H1 (cell line): ENCODE results near the gene FERMT1. TPM values are rescaled to one million over a fixed set of nuclear protein-coding genes. Genes with fewer than 3 reads are reported as not detected.
A peak's percentile ranks its signal among the peaks of the same experiment; 100 is the strongest.

Source experiments
- CTCF ChIA-PET: fragments of 300-600 bp; sonication (Branson Sonifier 250); formaldehyde crosslinking; loops from one replicate; lab custom pipeline; 2021; ENCODE audit not compliant: partially characterized antibody; lab: Charles Lee
- POLR2A ChIA-PET: fragments of 300-600 bp; sonication (Branson Sonifier 250); formaldehyde crosslinking; loops from one replicate; lab custom pipeline; 2021; ENCODE audit warnings: inconsistent platforms; ENCODE audit not compliant: partially characterized antibody; lab: Charles Lee
- DNase-seq, 2 experiments: peaks; one replicate each; pipeline versions ENCODE4 v3.0.0 to v3.0.0-alpha.2; 2010 to 2022; ENCODE audit warnings: low spot score in 2 of 2, low read depth in 1 of 2, mixed read lengths in 1 of 2
- FAIRE-seq: peaks from 2 replicates; lab custom pipeline; 2011; peaks lifted over from hg19 to GRCh38; lab: Jason Lieb, UNC
- H2AFZ ChIP-seq: 2 replicates; pipeline ENCODE4 v1.8.1; 2012; ENCODE audit warnings: low read length, inconsistent platforms
- H2AK5ac ChIP-seq: 2 replicates; pipeline ENCODE4 v1.6.1; 2013; ENCODE audit warnings: low read depth, low read length
- H2BK120ac ChIP-seq: replicated peaks from 2 replicates; pipeline ENCODE3; 2013; ENCODE audit warnings: low read depth, low read length, inconsistent platforms
- H2BK12ac ChIP-seq: 2 replicates; pipeline ENCODE4 v1.6.1; 2013; ENCODE audit warnings: low read depth, low read length
- H2BK15ac ChIP-seq: 2 replicates; pipeline ENCODE4 v1.6.1; 2013; ENCODE audit warnings: low read length
- H2BK20ac ChIP-seq: 2 replicates; pipeline ENCODE4 v1.6.1; 2013; ENCODE audit warnings: low read length
- H2BK5ac ChIP-seq: 2 replicates; pipeline ENCODE4 v1.6.1; 2013; ENCODE audit warnings: low read depth, low read length
- H3K14ac ChIP-seq: 2 replicates; pipeline ENCODE4 v1.6.1; 2013; ENCODE audit warnings: inconsistent platforms; ENCODE audit not compliant: insufficient read length
- H3K18ac ChIP-seq: 2 replicates; pipeline ENCODE4 v1.6.1; 2013; ENCODE audit warnings: low read length; ENCODE audit errors: extremely low read depth
- H3K23ac ChIP-seq: 2 replicates; pipeline ENCODE4 v1.6.1; 2013; ENCODE audit warnings: inconsistent platforms; ENCODE audit not compliant: insufficient read length
- H3K23me2 ChIP-seq: 2 replicates; pipeline ENCODE4 v1.6.1; 2013; ENCODE audit warnings: low read depth, low read length
- H3K27ac ChIP-seq: 2 replicates; pipeline ENCODE4 v1.6.1; 2011; ENCODE audit warnings: low read depth, low read length, inconsistent platforms
- H3K27me3 ChIP-seq, 4 experiments: replicated peaks in 1 of 4; 1 replicate in 1 of 4; 2 replicates in 3 of 4; pipeline versions ENCODE4 v1.6.1 to v1.8.1; 2011 to 2013; ENCODE audit warnings: low read length in 3 of 4, mild to moderate bottlenecking in 3 of 4, inconsistent platforms in 2 of 4, mixed read lengths in 2 of 4, moderate library complexity in 1 of 4; ENCODE audit not compliant: control insufficient read depth in 3 of 4, insufficient read depth in 3 of 4; ENCODE audit errors: extremely low read depth in 1 of 4
- H3K36me3 ChIP-seq, 4 experiments: 2 replicates each; pipeline versions ENCODE4 v1.6.1 to v1.8.1; 2011 to 2013; ENCODE audit warnings: mild to moderate bottlenecking in 4 of 4, low read length in 3 of 4, moderate library complexity in 2 of 4, control low read depth in 1 of 4, inconsistent platforms in 1 of 4; ENCODE audit not compliant: insufficient read depth in 4 of 4, control insufficient read depth in 2 of 4
- H3K4ac ChIP-seq: replicated peaks from 2 replicates; pipeline ENCODE3; 2013; ENCODE audit warnings: low read length, low read depth, mixed read lengths, inconsistent platforms; ENCODE audit not compliant: insufficient read length
- H3K4me1 ChIP-seq, 4 experiments: replicated peaks in 1 of 4; 1 replicate in 1 of 4; 2 replicates in 3 of 4; pipeline versions ENCODE4 v1.6.1 to v1.8.1; 2011 to 2013; ENCODE audit warnings: low read length in 3 of 4, inconsistent platforms in 2 of 4, mixed read lengths in 1 of 4; ENCODE audit not compliant: insufficient read depth in 4 of 4, control insufficient read depth in 3 of 4
- H3K4me2 ChIP-seq, 2 experiments: 2 replicates each; pipeline versions ENCODE4 v1.6.1 to v1.8.1; 2011 to 2013; ENCODE audit warnings: low read depth in 2 of 2, low read length in 2 of 2, control low read depth in 1 of 2, inconsistent platforms in 1 of 2, mild to moderate bottlenecking in 1 of 2; ENCODE audit not compliant: insufficient read depth in 1 of 2
- H3K4me3 ChIP-seq, 4 experiments: fragments of 200-600, 300-600 bp in 1 of 4; sonication (generic), shearing (Covaris generic), sonication (Bioruptor Twin) in 1 of 4; 2 replicates each; pipeline versions ENCODE4 v1.5.1 to v1.8.1; 2011 to 2016; ENCODE audit warnings: low read length in 4 of 4, low read depth in 3 of 4, control low read depth in 2 of 4, inconsistent platforms in 2 of 4, mild to moderate bottlenecking in 2 of 4, mixed read lengths in 1 of 4, moderate library complexity in 1 of 4; ENCODE audit not compliant: insufficient read depth in 2 of 4; ENCODE audit errors: extremely low read depth in 1 of 4
- H3K56ac ChIP-seq: replicated peaks from 2 replicates; pipeline ENCODE3; 2013; ENCODE audit warnings: low read depth, mild to moderate bottlenecking, mixed read lengths, low read length, inconsistent platforms; ENCODE audit not compliant: insufficient read length
- H3K79me1 ChIP-seq: 2 replicates; pipeline ENCODE4 v1.6.1; 2013; ENCODE audit warnings: low read depth, low read length, control low read depth
- H3K79me2 ChIP-seq, 2 experiments: 2 replicates each; pipeline versions ENCODE4 v1.6.1 to v1.8.1; 2012 to 2013; ENCODE audit warnings: low read length in 2 of 2, mild to moderate bottlenecking in 2 of 2, inconsistent platforms in 1 of 2; ENCODE audit not compliant: insufficient read depth in 2 of 2, control insufficient read depth in 1 of 2
- H3K9ac ChIP-seq, 4 experiments: replicated peaks in 1 of 4; 1 replicate in 1 of 4; 2 replicates in 3 of 4; pipeline versions ENCODE4 v1.6.1 to v1.8.1; 2011 to 2013; ENCODE audit warnings: low read depth in 3 of 4, low read length in 3 of 4, control low read depth in 2 of 4, mild to moderate bottlenecking in 2 of 4, moderate library complexity in 2 of 4, inconsistent platforms in 1 of 4; ENCODE audit errors: extremely low read depth in 1 of 4
- H3K9me3 ChIP-seq, 2 experiments: 2 replicates each; pipeline versions ENCODE4 v1.6.1 to v1.8.1; 2012 to 2013; ENCODE audit warnings: mild to moderate bottlenecking in 2 of 2, moderate library complexity in 2 of 2, control low read depth in 1 of 2, inconsistent platforms in 1 of 2, low read depth in 1 of 2, low read length in 1 of 2, mixed read lengths in 1 of 2; ENCODE audit not compliant: insufficient read depth in 2 of 2
- H4K20me1 ChIP-seq, 2 experiments: replicated peaks in 1 of 2; 2 replicates each; pipeline versions ENCODE3 to v1.8.1; 2011 to 2013; ENCODE audit warnings: inconsistent platforms in 2 of 2, low read length in 2 of 2, mild to moderate bottlenecking in 1 of 2; ENCODE audit not compliant: insufficient read depth in 2 of 2, control insufficient read depth in 1 of 2
- H4K5ac ChIP-seq: 2 replicates; pipeline ENCODE4 v1.6.1; 2013; ENCODE audit warnings: low read length, low read depth, mixed read lengths, inconsistent platforms; ENCODE audit not compliant: insufficient read length
- H4K8ac ChIP-seq: 2 replicates; pipeline ENCODE4 v1.8.0; 2013; ENCODE audit warnings: mild to moderate bottlenecking, moderate library complexity, low read length, inconsistent platforms; ENCODE audit not compliant: insufficient read depth; ENCODE audit errors: extremely low read depth
- H4K91ac ChIP-seq: replicated peaks from 2 replicates; pipeline ENCODE3; 2013; ENCODE audit warnings: low read length, mixed read lengths, inconsistent platforms; ENCODE audit not compliant: insufficient read length
- CBX5 ChIP-seq: fragments of 300-800, 300-1000 bp; sonication (generic); IDR thresholded peaks from 2 replicates; pipeline ENCODE4 v1.7.1; 2016; ENCODE audit warnings: antibody characterized with exemption, low read length, low read depth
- E2F6 ChIP-seq: IDR thresholded peaks from 2 replicates; pipeline ENCODE4 v1.6.1; 2012; ENCODE audit warnings: inconsistent platforms
- GTF2F1 ChIP-seq: IDR thresholded peaks from 2 replicates; pipeline ENCODE4 v1.6.1; 2012; ENCODE audit warnings: low read depth, low read length, improper control_type of control experiment, borderline replicate concordance
- HDAC2 ChIP-seq, 2 experiments: fragments of 300-600 bp in 1 of 2; sonication (generic) in 1 of 2; IDR thresholded peaks; 2 replicates each; pipeline ENCODE4 v1.6.1; 2011 to 2012; ENCODE audit warnings: low read depth in 2 of 2, low read length in 2 of 2, mild to moderate bottlenecking in 2 of 2, moderate library complexity in 2 of 2, borderline replicate concordance in 1 of 2, inconsistent platforms in 1 of 2
- KDM4A ChIP-seq: IDR thresholded peaks from one replicate; pipeline ENCODE4 v1.7.1; 2012; ENCODE audit warnings: low read depth, mild to moderate bottlenecking, moderate library complexity, low read length, inconsistent platforms; ENCODE audit not compliant: severe bottlenecking
- RXRA ChIP-seq: IDR thresholded peaks from 2 replicates; pipeline ENCODE4 v1.6.1; 2011; ENCODE audit warnings: low read depth, mild to moderate bottlenecking, low read length, moderate library complexity; ENCODE audit not compliant: insufficient read depth
- SUZ12 ChIP-seq: fragments of 200-600 bp; sonication (generic); IDR thresholded peaks from 2 replicates; pipeline ENCODE4 v1.6.1; 2012; ENCODE audit warnings: mild to moderate bottlenecking, inconsistent platforms, low read length, moderate library complexity, mixed read lengths
- WGBS, 2 experiments: shearing (Covaris generic) in 1 of 2; methylation state at CpG; one replicate each; pipeline versions ENCODE4 v1.1.6 to v1.1.7; 2013 to 2015; ENCODE audit warnings: low lambda C conversion rate in 2 of 2, mixed read lengths in 2 of 2, inconsistent platforms in 1 of 2, low coverage in 1 of 2, missing lambda C conversion rate in 1 of 2; ENCODE audit not compliant: insufficient replicate concordance in 2 of 2, insufficient coverage in 1 of 2, insufficient read length in 1 of 2; ENCODE audit errors: extremely low coverage in 1 of 2, missing lambda C conversion rate in 1 of 2; 5-methylcytosine and 5-hydroxymethylcytosine counted together
- polyA plus RNA-seq, 7 experiments: library from polyadenylated mRNA; depleted of rRNA in 3 of 7; stranded (reverse) in 5 of 7; unstranded in 2 of 7; fragments of >200 nt in 5 of 7; fragments of 200-250 nt in 2 of 7; gene quantifications; 1 replicate in 5 of 7; 2 replicates in 1 of 7; 4 replicates in 1 of 7; pipeline versions ENCODE4 v1.2.1 to v1.2.3, GENCODE V29; 2011 to 2013; ENCODE audit warnings: missing spikeins in 2 of 7, mixed read lengths in 2 of 7
- total RNA-seq: library from RNA; stranded (reverse); fragmentation: NEBNext Ultra II Directional; extraction: Animal tissue kit (Norgen Biotek cat#: 25700); gene quantifications from 2 replicates; pipeline ENCODE4 v1.2.1, GENCODE V29; 2021

The FERMT1 gene
- total and polyA plus RNA-seq, 2 of the 8 experiments (the other 6 are each of a cell fraction or from before 2014, with no cell fraction given): 4.2 to 17.8 TPM

DNA sequence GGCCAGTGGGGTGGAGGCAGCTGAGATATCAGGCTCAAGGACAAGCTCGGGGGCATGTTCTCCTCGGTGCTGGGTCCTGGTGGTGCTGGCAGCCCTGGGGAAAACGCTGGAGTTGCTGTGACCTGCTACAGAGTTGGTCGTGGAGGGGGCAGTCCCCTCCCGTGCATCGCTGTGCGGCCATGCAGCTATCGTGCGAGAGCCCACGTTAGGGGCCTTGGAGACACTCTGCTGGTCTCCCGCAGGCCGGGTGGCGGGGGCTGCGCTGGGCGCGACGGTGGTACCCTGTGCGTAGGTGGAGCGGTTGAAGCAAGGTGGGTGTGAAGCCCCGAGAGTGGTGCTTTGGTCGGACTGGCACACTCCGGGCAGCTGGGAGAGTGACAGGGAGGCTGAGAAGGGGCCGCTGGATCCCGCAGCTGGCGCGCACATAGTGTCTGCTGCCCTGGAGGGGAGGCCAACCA is 81.0 kb downstream of the FERMT1 start:
- Histone ChIP-seq H2BK120ac (no peak overlapping the region), H4K20me1 (no peaks in the 10 kb centered on the region), H3K4ac (no peak overlapping the region), H4K91ac (no peak overlapping the region), H3K18ac (no peak overlapping the region), H3K56ac (no peak overlapping the region), H2AK5ac (no peak overlapping the region), H3K4me2 (no peak overlapping the region), H3K23ac (no peak overlapping the region), H4K5ac (no peak overlapping the region), H2BK12ac (no peak overlapping the region), H2AFZ (no peak overlapping the region), H3K79me2 (no peaks in the 10 kb centered on the region), H3K27ac (no peak overlapping the region), H3K36me3 (peaks cover 0 to 20% (median 11%) of the 10 kb centered on the region in 4 experiments; a peak in 6 of 8 replicates), H2BK20ac (no peak overlapping the region), H3K9ac (no peak overlapping the region), H3K23me2 (no peaks in the 10 kb centered on the region), H3K4me1 (no peaks in the 10 kb centered on the region), H3K79me1 (no peaks in the 10 kb centered on the region), H3K4me3 (no peak overlapping the region), H4K8ac (peak overlapping the region; percentile 5; the same call in 1 of the 2 replicates), H3K14ac (no peak overlapping the region), H2BK15ac (no peak overlapping the region), H3K27me3 (no peaks in the 10 kb centered on the region), H2BK5ac (no peak overlapping the region), H3K9me3 (no peaks in the 10 kb centered on the region)
- DNase-seq: no peak
- ChIA-PET POLR2A (interaction anchor here (0.7 to 2.3 kb wide), 5 partner anchors 8 to 41 kb away, joined by 3 to 8 read pairs (median 4); no protein-coding TSS in a partner anchor), CTCF (interaction anchor here (1.6 kb wide), 1 partner anchor 34 kb away, joined by 5 read pairs; no protein-coding TSS in a partner anchor)
- FAIRE-seq: no peak
- TF ChIP-seq GTF2F1: no peak
- TF ChIP-seq RXRA: no peak
- TF ChIP-seq SUZ12: no peak
- no peak for TF ChIP-seq KDM4A
- no peak for TF ChIP-seq E2F6
- no peak for TF ChIP-seq HDAC2 (IDR thresholded peaks at IDR 0.05; ENCODE audit: borderline replicate concordance in 1 of 2, low read depth in 2 of 2, low read length in 2 of 2)
- no peak for TF ChIP-seq CBX5
- WGBS, 2 experiments: 90% methylated on average over 21 of the region's 26 CpGs; no CpG with 5 or more reads in 1 of the 2 experiments
